Activated CD4-positive, CD25-positive, alpha-beta regulatory T cell treated with anti-CD3 and anti-CD28 coated beads, Interleukin-2, amount 50 U/mL, for 24 hours (primary cell): ENCODE measurements around the gene ELAC2.
"Not testable (repeated sequence)": the region's sequence is repeated elsewhere in the genome, so short reads cannot be mapped to it uniquely, and the experiment has no call there.

Experiments used
- ATAC-seq, 2 donors: fragments of 150-1000 bp; cut with Tn5 transposase; one replicate each; pipeline ENCODE4 v1.10.0; 2021; ENCODE audit warnings: mild to moderate bottlenecking in 1 of 2, moderate library complexity in 1 of 2

Gene ELAC2

DNA sequence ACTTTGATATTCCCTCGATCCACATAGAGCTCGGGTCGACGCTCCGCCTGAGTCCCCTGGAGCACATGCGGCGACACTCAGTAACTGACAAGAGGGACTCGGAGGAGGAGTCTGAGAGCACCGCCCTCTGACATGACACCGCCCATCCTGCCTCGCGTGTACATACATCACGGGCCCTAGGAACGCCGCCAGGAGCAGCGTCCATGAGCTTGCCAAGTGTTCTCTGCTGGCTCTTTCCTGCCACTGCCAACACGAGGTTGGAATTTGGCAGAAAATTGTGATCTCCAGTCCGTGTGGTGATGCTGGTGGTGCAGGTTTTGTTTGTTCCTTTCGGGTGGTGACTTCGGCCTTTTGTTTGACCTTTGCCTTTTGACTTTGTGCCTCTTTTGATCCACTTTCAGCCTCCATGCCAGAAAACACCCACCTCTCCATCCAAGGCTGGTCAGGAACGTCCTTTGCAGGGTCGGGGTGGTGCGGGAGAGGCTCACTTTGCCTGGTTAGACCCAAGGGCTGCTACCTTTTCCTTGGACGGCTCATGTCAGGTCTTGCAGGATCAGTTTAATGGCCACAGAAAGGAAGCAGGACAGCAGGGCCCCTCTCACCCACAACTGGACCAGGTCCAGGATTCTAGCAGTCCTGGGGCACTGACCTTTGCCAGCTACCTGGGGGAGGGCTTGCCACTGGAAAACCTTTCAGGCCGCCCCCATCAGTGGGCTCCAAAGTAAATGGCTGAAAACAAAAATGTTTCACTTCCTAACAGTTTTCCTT, 27.6 kb downstream of the ELAC2 start:
- no peak for ATAC-seq

DNA sequence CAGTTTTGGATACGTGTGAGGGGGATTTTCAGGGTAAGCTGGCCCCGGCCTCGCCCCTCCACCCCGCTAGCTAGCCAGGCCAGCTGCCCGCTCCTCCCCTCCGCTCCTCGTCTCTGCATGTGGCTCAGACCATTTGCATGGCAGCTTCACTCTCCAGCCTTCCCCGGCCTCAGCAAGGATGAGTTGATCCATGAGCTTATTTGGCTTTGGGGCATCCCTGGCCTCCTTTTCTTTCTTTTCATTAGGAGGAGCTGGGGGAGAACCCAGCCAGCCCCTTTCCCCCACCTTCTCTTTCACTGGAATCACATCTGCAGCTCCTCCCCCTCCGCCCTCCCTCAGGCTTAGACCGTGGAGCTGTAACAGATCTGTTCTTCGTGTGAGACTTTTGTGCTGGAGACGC, 30.7 kb downstream of the ELAC2 start:
- no peak for ATAC-seq

DNA sequence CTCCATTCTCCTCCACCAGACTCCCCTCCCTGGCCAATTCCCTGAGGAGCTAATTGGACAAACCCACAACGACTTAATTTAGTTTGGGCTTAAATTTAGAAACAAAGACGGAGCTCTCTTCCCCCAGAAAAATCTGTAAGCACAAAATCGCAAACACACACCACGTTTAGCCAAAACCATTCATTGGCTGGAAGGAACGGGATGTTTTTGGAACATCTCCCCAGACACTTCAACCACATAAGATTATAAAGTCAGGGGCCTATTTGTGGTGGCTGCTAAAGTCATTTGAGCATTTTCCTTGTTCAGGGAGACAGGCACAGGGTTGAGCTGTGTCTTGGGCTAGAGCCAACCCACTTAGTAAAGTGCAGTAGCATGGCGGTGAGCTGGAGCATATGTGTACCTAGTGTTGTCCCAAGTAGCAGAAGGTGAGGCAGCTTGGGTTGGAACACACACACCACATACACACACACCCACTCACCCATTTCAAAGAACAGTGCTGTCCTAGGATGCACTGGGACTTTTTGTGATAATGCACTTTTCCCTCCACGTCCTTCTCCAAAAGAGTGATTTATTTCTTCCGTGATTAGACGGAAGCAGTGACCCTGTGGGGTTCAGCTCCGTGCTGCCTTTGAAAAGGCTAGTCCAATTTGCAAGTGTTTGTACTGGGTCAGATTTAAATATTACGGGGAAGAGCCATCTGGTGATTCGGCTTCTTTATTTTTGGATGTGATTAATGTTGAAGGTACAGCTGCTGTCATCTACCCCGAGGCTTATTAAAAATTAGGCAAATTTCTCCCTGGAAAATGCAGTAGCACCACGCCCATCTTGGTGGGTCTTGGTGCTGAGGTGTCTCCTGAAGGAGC, 32.2 kb downstream of the ELAC2 start:
- no peak for ATAC-seq

DNA sequence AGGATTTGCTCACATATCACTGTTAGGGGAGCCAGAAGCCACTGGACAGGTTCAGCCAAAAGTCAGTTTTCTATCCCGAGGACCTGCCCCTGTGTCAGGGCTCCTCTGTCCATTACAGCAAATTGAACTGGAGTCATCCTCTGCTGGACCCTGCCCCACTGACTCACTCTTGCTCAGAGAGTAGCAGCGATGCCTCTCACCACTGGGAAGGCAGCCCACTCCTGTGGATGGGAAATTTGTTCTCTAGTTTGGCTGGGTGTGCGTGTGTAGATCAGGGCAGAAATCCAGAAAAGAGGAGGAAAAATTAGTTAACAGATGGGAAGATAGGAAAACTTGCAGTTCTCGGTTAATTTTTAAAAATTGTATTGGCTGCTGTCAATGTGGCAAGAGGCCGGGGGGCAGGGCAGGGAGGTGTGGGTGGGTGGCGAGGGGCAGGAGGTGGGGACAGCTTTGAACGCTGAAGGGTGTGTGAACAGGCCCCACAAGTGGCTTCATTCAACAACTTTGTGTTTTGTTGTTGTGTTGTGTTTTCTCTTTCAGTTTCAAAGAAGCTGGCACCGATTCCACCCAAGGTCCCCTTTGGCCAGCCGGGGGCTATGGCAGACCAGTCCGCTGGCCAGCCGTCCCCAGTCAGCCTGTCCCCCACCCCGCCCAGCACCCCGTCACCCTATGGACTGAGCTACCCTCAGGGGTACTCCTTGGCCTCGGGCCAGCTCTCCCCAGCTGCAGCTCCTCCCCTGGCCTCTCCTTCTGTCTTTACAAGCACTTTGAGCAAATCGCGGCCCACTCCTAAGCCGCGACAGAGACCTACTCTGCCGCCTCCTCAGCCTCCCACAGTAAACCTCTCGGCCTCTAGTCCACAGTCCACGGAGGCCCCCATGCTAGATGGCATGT, 33.6 kb downstream of the ELAC2 start:
- ATAC-seq: no peak

DNA sequence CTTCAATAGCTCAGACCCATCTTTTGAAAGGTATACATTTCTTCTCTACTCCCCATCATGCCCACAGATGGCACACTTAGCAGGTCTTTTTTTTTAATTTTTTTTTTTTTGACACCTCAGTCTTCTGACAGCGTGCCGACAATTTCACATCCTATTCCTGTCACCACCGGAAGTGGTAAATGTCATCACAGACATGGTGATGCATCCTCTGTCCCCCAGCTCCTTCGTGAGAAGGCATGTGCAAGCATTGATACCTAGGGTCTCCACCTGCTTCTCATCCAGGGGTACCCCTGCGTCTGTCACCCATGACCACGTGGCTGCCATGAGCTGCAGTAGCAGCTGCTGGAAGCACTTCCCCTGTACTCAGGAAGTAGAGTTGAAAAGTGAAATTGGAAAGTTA, 35.6 kb downstream of the ELAC2 start:
- no peak for ATAC-seq

DNA sequence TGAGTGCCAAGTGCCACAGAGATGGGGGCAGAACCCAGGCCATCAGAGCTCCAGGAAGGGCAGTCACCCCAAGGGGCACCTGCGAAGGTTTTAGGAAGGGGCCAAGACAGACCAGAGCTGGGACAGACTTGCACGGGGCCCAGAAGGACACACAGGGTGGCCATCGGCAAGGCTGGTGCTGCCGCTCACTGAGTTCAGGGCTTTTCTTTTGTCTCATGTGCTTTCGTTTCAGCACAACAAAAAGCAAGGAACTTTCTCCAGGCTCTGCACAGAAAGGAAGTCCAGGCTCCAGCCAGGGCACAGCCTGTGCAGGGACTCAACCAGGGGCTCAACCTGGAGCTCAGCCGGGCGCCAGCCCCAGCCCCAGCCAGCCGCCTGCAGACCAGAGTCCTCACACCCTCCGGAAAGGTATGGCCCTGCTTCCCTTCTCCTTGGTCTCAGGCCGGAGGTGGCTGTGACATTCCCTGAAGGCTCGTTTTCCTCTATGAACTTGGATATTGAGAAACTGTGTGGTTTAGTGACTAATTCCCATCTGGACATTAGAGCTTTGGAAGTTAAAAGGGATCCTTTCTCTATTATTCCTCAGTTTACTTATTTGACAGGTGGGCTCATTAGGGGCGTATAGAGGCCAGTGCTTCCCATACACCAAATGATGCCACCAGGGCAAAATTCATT, 37.9 kb downstream of the ELAC2 start:
- no peak for ATAC-seq

DNA sequence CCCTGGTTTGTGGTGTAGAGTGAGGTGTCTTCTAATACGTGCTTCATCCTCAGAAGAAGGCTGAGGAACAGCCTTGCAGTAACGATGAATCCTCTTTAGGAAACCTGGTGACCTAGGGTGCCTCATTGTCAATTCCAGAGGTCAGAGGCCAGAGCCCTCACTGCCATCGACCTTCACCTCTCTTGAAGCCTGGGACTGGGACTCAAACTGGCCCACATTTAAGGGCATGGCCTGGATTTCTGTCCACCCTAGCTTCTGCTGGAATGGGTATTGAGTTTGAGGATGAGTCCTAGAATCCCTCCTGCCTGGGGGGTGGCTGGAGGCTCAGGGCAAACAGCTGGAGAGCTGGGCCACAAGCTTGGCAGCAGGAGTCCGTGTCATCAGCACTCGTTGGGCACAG, 38.6 kb downstream of the ELAC2 start:
- ATAC-seq: no peak

DNA sequence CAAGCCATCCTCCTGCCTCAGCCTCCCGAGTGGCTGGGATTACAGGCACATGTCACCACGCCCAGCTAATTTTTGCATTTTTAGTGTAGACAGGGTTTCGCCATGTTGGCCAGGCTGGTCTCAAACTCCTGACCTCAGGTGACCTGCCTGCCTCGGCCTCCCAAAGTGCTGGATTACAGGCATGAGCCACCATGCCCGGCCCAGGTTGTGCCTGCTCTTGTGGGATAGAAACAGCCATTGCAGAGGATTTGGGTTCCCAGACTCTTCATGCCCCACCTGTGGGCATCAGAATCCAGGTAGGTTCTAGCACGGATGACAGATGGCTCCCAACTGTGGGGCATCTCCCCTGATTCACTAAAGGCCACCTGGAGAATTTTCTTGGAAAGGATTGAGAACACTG, 39.0 kb downstream of the ELAC2 start:
- not testable (repeated sequence) for ATAC-seq

DNA sequence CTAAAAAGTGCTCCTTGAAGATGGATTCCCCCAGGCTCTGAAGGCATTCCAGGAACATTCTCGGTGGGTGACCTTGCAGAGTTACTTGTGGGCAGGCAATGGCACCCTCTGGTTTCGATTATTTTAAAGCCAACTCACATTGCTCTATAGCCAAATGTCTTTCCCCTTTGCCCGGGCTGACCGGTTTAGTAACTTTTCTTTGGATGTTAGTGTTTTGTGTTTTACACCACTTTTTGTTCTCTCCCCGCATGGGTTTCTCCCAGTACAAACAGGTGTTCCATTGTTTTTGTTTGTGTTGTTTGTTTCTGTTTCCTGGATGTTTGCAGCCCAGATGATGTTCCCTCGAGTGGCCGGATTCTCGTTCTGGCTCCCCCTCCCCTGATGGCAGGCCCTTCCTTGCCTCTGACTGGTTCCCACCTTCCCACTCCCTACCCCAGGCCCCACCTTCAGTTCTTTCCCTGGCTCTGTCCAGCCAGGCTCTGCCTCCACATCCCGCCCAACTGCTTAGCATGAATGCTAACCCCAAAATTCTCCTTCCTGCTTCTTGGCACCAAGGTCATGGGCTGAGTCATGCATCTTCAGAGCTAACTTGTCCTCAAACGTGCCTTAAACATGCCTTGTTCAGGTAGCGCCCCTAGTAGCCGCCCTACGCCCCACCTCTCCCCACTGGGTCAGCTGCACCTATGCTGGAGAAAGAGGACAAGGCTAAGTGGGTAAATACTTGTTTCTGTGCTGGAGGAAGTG, 40.6 kb downstream of the ELAC2 start:
- ATAC-seq: no peak

DNA sequence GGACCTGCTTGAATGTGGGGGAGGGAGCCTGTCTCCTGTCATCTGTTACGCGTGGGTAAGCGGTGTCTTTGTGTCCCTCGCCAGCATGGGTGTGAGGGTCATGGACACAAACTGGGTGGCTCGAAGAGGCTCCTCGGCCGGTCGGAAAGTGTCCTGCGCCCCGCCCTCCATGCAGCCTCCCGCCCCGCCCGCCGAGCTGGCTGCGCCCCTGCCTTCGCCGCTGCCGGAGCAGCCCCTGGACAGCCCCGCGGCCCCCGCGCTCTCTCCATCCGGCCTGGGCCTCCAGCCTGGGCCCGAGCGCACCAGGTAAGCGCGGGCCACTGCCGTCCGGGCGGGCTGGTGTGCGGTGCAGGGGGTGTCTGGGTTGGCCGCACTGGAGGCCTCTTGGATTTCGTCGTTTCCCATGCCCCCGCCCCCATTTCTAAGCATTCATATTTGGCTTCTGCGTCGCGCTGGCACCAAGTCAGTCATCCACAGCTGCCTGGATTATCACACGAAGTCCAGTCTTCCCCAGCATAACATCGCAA, 43.8 kb downstream of the ELAC2 start:
- ATAC-seq: no peak

DNA sequence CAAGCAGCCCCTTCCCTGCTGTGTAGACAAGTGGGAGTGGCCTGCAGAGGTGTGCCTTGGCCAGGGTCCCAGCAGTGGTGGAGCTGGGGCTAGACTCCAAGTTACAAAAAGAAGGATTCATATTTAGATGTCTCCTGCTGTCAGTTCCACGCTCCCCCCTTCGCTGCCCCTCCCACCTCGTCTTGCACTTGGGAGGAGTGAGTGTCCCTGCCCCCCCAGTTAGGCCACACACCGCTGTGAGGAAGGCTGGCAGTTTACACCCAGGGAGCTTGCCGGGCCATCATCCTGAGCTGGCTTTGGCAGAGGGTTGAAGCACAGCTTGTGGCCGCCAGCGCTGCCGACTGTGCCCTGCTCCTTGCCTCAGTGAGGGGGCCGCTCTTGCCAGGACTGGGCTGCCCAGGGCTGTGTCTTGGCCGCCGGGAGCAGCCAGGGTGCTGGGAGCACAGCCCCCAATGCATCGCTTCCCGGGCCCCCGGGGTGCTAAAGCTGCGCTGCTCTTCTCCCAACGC, 44.3 kb downstream of the ELAC2 start:
- no peak for ATAC-seq

DNA sequence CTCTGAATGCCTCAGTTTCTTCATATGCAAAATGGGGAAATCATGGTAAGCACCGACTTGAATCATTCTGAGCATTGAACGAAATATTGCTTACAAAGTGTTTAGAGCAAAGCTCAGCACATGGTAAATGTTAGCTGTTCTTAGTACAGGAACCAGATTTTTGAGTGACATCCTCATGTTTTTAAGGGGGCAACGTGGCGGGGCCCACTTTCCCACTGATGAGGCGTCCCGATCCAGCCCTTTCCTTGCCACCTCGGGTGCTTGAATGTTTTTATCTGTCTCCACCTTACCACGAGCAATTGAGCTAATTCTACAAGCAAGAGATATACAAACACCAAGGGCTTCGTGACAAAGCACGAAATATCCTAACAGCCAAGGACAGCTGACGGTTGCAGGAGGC, 49.9 kb downstream of the ELAC2 start:
- no peak for ATAC-seq

DNA sequence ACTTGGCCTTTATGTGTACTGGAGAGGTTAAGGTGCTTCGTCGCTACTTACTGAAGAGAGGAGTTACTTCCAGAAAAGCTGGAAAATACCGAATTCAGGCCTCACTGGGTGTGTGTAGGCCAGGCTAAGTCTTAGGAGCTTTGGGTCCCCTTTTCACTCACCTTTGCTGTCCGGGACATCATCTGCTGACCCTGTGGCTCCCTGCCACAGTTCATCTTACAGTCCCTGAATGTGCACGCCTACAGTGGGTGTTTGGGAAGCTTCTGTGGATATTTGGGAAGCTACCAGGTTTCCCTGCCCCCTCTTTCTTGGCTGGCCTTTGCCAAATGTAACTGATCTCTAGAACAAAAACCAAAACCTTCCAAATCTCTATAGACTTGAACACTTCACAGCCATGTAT, 51.4 kb downstream of the ELAC2 start:
- ATAC-seq: no peak

DNA sequence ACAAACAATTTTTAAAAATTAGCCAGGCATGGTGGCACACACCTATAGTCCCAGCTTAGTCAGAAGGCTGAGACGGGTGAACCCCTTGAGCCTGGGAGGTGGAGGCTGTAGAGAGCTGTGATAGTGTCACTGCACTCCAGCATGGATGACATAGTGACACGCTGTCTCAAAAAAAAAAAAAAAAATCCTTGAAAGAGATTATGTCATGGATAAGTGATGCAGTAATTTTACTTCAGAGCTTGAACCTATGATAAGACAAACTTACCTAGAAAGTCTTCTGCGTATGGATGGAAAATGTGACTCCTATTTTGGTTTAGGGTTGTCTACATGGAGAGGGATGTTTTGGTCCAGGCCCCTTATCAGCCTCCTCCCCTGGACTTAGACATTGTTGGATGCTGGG, 51.8 kb downstream of the ELAC2 start:
- ATAC-seq: no peak

DNA sequence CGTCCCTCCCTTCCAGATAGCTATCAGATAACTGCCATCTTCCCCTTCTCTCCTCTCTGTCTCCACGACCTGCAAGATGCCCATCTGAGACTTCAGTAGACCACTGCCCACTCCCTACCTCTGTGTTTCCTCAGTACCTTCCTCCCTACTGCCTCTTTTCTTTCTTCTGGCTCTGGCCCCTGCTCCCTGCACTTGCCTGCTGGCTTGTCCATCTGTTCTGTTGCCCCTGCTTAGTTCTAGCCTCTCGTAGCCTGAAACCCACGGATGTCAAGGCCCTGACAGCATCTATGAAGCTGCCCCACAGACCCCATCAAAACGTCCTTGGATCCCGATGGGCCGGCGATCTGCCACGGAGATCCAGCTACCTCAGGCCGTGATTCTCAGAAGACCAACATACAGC, 53.0 kb downstream of the ELAC2 start:
- no peak for ATAC-seq

DNA sequence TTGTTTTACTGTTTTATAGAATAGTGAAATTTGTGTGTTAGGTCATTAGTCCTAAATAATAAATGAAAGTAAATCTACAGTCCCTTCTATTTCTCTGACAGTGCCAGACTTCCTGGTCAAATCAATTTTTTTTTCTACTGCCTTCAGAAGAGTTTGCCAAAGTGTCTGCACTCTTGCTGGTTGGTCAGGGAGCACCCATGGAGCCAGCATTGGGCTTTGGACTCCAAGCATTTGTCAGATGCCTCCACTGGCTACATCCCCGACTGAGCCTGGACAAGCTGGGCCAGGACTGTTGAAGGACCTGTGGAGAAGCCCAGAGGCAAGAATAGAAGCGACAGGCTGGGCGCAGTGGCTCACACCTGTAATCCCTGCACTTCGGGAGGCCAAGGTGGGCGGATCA, 53.7 kb downstream of the ELAC2 start:
- ATAC-seq: no peak

DNA sequence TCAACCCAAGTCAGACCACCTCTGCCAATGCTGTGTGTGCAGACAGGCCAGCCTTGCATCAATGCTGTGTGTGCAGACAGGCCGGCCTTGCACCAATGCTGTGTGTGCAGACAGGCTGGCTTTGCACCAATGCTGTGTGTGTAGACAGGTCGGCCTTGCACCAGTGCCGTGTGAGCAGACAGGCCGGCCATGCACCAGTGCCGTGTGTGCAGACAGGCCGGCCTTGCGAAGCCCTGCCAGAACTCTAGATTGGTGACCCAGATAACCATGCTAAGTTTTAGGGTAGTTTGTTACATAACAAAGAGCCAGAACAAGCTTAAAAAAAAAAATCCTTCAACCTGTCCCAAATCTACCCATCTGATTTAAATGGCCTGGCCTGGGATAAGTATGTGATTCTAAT, 54.3 kb downstream of the ELAC2 start:
- ATAC-seq: peak in 1 of 2 donors; percentile 9

DNA sequence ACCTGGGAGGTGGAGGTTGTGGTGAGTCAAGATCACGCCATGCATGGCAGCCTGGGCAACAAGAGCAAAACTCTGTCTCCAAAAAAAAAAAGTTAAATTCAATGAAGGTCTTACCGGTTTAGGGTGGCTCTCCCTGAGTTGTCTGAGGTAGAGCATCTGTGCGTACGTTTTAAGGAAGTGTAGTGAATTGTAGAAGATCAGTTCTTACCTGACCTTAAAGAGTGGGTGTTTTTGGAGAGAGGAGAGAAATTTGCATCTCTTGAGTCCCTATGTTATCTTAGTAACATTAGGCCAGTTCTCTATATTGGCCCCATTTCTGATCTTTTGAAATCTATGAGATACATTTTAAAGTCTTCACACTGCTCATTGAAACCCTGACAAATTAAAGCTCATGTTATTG, 56.2 kb downstream of the ELAC2 start:
- ATAC-seq: no peak

DNA sequence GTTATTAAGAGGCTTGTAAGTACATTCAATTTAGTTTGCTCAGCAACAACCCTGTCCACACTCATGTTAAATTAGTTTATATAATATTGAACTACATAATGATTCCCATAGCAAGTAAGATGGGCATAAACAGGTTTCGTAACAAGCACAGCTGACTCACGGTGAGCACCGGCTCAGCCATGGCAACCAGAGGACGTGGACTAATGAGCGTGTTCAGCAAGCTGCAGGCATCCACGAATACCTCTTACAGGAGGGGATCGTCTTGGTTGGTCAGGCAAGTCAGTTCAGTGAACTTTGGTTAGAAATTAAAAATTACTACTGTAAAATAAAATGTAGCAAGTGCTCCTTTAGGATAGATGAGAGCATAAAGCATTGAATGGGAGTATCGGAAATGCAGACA, 58.4 kb downstream of the ELAC2 start:
- ATAC-seq: no peak

DNA sequence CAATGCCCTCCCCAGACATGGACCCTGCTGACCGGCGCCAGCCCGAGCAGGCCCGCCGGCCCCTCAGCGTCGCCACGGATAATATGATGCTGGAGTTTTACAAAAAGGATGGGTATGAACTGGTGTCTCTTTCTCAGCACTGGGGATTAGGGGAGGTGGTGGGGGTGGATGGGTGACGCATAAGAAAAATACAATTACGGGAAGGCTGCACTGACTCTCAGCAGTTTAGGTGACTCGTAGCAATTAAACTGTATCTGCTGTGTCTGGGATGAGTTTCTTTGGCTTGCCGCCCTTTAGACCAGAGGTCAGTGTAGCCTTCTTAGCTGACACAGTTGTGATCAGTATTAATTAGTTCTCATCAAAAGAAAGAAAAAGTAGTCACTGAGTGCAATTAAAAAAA, 59.0 kb downstream of the ELAC2 start:
- ATAC-seq: no peak

DNA sequence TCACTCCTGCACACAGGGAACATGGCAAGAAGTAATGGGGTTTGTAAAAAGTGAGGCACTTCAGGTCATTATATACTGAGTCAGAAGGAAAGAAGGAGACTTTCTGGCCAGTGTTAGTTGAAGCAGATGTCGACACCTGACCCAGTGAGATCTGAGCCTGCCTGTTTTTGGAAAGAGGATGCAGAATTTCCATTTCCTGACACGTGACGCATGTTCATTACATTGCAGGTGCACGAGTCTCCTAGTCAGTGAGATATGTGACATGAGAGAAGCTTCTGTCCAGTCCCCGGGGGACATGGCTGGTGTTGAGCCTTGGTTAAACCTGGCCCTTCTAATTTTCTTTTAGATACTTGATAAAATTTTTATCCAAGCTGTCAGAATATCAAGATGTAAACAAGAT, 62.3 kb downstream of the ELAC2 start:
- ATAC-seq: no peak
